GM21529 (cell line): ENCODE measurements around the gene FUT7.

Experiments
- ATAC-seq: cut with Tn5 transposase; IDR thresholded peaks from one replicate; pipeline ENCODE4 v1.9.1; 2021; ENCODE audit not compliant: unreplicated experiment

FUT7 gene, protein sequence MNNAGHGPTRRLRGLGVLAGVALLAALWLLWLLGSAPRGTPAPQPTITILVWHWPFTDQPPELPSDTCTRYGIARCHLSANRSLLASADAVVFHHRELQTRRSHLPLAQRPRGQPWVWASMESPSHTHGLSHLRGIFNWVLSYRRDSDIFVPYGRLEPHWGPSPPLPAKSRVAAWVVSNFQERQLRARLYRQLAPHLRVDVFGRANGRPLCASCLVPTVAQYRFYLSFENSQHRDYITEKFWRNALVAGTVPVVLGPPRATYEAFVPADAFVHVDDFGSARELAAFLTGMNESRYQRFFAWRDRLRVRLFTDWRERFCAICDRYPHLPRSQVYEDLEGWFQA

GRCh38 chr9:137031904-137032640 lies at the start of gene FUT7:
TSS of gene FUT7 (minus strand) at chr9:137032088. CDS start at chr9:137031991, 97 bp downstream.
- no peak for ATAC-seq

GRCh38 chr9:137080260-137081122 lies 48.6 kb upstream of the FUT7 start:
- ATAC-seq: no peak

- ATAC-seq: no peak
Observed at GRCh38 chr9:137079401-137079787, 47.5 kb upstream of the FUT7 start.

GRCh38 chr9:137078701-137079400 lies 47.0 kb upstream of the FUT7 start:
- ATAC-seq: no peak

DNA sequence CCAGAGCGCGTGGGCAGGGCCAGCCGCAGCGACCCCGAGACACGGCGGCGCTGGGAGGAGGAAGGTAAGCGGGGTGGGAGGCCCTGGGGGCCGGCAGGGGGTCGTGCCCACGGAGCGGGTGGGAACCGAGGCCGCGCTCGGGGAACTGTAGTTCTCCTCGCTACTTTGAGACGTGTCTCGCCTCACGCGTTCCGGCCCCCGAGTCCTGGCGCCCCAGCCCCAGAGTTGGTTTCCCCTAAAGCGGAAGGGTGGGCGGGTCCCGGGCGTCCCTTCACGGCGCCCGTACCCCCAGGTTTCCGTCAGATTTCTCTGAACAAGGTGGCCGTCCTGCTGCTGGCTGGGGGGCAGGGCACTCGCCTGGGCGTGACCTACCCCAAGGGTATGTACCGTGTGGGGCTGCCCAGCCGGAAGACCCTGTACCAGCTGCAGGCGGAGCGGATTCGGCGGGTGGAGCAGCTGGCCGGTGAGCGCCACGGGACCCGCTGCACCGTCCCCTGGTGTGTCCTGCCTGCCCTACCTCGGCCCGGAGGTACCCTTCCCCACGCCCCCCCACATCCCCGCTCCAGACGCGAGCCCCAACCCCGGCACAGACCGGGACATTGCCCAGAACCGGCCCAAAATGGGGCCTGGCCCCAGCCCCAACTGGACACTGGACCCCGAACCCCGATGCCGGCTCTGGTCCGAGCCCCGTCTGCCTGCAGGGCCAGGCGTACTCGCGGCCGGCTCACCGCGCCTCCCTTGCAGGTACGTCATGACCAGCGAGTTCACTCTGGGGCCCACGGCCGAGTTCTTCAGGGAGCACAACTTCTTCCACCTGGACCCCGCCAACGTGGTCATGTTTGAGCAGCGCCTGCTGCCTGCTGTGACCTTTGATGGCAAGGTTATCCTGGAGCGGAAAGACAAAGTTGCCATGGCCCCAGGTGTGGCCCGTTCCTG lies 46.1 kb upstream of the FUT7 start:
- peak; percentile 36 for ATAC-seq

- ATAC-seq: peak; percentile 65
Observed at GRCh38 chr9:137077010-137077747, 45.3 kb upstream of the FUT7 start, which contains the start of gene UAP1L1. TSS of gene UAP1L1 (plus strand) at chr9:137077517. CDS start at chr9:137077533, 16 bp downstream.

DNA sequence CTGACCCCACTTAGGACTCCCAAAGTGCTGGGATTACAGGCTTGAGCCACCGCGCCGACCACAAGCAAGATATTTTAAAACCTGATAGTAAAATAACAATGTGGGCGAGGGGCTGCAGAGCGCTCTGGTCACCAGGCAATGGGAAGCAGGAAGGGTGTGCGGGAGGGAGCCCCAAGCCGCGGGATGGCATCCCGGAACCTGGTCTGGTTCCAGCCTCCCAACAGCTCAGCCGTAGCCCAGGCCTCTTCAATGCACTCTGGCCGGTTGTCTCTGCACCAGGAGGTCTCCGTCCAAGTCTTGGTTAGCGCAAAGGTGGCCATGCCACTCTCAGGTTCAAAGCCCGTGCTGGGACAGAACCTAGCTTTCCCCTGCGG lies 44.7 kb upstream of the FUT7 start:
- no peak for ATAC-seq

DNA sequence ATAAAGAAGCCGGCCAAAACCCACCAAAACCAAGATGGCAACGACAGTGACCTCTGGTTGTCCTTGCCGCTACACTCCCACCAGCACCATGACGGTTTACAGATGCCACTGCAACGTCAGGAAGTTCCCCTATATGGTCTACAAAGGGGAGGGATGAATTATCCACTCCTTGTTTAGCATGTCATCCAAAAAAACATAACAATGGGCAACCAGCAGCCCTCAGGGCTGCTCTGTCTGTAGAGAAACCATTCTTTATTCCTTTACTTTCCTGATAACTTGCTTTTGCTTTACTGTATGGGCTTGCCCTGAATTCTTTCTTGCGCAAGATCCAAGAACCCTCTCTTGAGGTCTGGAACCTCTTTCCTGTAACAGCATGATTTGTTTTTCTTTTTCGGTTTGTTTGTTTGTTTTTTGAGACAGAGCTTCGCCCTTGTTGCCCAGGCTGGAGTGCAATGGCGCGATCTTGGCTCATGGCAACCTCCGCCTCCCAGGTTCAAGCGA lies 43.4 kb upstream of the FUT7 start:
- ATAC-seq: no peak

- ATAC-seq: no peak
Observed at GRCh38 chr9:137074657-137075274, 42.9 kb upstream of the FUT7 start.

DNA sequence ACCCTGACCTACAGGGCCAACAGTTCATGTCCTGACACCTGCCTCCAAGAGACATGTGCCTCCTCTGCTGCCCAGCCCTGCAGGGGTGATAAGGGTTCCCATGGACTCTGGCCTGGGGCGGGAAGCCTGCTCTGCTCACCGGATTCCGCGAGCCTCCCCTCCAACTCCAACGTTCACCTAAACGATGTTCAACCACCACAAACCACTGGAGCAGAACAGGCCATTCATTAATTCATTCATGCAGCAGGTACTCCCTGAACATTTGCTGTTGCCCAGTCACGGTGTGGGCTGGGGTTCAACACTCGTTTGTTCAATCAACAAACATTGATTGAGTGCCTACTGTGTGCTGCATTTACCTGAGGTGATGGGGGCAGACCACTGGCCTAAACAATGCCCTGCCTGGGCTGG lies 42.1 kb upstream of the FUT7 start:
- ATAC-seq: no peak

DNA sequence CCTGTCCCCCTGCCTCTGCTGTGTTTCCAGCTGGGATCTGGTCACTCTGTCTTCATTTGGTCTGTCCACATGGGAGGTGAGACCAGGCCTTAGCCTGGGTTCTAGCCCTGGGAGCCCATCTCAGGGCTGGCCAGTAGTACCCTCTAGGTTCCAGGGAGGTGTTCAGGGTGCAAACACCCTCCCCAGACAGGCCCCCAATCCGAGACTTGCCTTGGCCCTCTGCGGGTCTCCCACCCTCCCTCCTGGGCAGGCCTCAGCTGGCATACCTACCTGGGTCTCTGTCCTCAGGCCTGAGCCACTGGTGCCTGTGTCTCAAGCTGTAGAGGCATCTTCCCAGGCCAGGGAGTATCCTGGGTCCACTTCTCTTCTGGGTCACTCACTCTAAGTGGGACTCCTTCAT lies 39.4 kb upstream of the FUT7 start:
- no peak for ATAC-seq

GRCh38 chr9:137070906-137071275 lies 39.0 kb upstream of the FUT7 start:
- no peak for ATAC-seq

DNA sequence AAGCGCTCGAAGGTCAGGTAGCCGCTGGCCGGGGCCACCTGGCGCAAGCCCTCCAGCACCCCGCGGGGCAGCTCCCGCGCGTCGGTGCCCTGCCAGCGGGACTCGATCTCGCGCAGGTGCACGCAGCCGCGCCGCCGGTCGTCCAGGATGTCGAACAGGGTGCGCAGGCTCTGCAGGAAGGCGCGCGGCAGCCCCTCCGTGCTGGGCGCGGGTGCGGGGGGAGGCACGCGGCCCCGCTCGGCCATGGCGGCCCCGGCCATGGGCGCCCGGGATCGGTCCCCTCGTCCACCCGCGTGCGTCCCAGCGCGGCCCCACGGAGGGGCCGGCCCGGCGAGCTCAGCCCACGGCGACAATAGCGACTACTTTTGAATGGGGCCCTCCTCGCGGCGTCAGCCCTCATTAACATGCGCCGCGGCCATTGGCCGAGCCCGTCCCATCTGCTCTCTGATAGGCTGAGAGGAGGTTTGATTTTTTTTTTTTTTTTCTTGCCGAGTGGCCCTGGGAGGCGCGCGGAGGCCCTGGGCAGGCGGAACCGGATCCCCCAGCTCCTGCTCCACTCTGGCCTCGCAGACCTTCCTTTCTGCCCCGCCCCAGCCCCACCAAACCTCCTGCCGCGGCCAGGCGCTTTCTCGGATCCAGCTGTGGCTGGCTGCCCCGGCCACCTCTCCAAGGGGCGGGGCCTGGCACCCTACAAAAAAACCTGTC lies 38.5 kb upstream of the FUT7 start, which contains the start of gene SAPCD2:
Gene SAPCD2, minus strand, starts transcription at position 357 of the 705 bp plus-strand sequence. Its CDS starts 97 bp downstream, at position 260.
- peak; percentile 72 for ATAC-seq

DNA sequence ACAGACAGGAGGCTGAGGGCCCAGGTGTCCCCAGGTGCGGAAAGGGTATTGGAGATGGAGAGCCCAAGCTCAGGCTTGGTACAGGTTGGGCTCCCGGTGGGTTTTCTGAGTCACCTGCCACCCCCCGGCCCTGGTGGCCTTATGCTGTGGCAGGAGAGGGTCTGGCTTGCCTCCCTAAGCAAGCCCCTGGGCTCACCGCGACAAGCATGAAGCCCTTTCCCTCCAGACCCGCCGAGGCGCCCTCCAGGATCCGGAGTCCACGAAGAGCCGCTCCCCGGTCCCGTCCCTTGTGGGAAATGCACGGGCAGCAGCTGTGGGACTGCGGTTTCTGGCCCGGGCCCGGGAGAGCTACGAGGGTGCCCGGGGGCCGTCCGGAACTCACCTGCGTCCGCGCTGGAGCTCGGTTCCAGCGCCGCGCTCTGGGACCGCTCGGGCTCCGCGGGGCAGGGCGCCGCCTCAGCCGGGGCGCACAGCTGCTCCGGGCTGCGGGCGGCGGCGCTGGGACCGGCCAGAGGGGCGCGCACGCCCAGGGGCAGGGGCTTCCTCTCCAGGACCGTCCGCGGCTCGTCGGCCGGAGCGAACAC lies 37.7 kb upstream of the FUT7 start:
- ATAC-seq: no peak

- no peak for ATAC-seq
Observed at GRCh38 chr9:137068539-137069507, 36.9 kb upstream of the FUT7 start.

GRCh38 chr9:137067860-137068538 lies 36.1 kb upstream of the FUT7 start:
- ATAC-seq: peak; percentile 32
